Osteocyte (in vitro differentiated cells): ENCODE results near the gene THOC5. TPM values are rescaled to one million over a fixed set of nuclear protein-coding genes. Genes with fewer than 3 reads are reported as not detected.

ENCODE experiments used
- DNase-seq: peaks from one replicate; pipeline ENCODE4 v3.0.0; 2021; ENCODE audit warnings: mixed read lengths; ENCODE audit not compliant: unreplicated experiment; ENCODE audit errors: extremely low spot score
- H3K27ac Mint-ChIP-seq: one replicate; pipeline ENCODE4 v1.8.0; 2021; ENCODE audit warnings: mild to moderate bottlenecking, mixed read lengths; ENCODE audit not compliant: unreplicated experiment
- H3K27me3 Mint-ChIP-seq: one replicate; pipeline ENCODE4 v1.8.0; 2021; ENCODE audit warnings: mixed read lengths; ENCODE audit not compliant: unreplicated experiment
- H3K36me3 Mint-ChIP-seq: one replicate; pipeline ENCODE4 v1.8.0; 2021; ENCODE audit warnings: mixed read lengths; ENCODE audit not compliant: unreplicated experiment
- H3K4me1 Mint-ChIP-seq: one replicate; pipeline ENCODE4 v1.8.0; 2021; ENCODE audit warnings: mixed read lengths; ENCODE audit not compliant: unreplicated experiment
- H3K4me3 Mint-ChIP-seq: one replicate; pipeline ENCODE4 v1.8.0; 2021; ENCODE audit warnings: mild to moderate bottlenecking, moderate library complexity, mixed read lengths; ENCODE audit not compliant: unreplicated experiment
- H3K9me3 Mint-ChIP-seq: one replicate; pipeline ENCODE4 v1.8.0; 2021; ENCODE audit warnings: mixed read lengths; ENCODE audit not compliant: unreplicated experiment
- CTCF ChIP-seq: fragments of 200-600 bp; sonication (generic); IDR thresholded peaks from 2 replicates; pipeline ENCODE4 v1.5.0; 2021; ENCODE audit warnings: antibody characterized with exemption, mild to moderate bottlenecking, moderate library complexity
- total RNA-seq: library from RNA; stranded (reverse); gene quantifications from 2 replicates; pipeline ENCODE4 v1.2.1, GENCODE V29; 2021

THOC5 gene
- total RNA-seq, 1 donor from 2014 or later = 60.0 TPM

GRCh38 chr22:29518427-29518826 is 35.1 kb downstream of the THOC5 start:
- Mint-ChIP-seq H3K27me3 (no peaks in the 10 kb centered on the region), H3K4me1 (no peaks in the 10 kb centered on the region), H3K27ac (no peak overlapping the region)

GRCh38 chr22:29517215-29517908 is 36.2 kb downstream of the THOC5 start:
- no peaks in the 10 kb centered on the region for H3K4me1 Mint-ChIP-seq
- DNase-seq = no peak
- no peak overlapping the region for H3K27ac Mint-ChIP-seq
- H3K4me3 Mint-ChIP-seq = no peak overlapping the region
- H3K9me3 Mint-ChIP-seq = no peaks in the 10 kb centered on the region
- peaks cover 37% of the 10 kb centered on the region for H3K36me3 Mint-ChIP-seq
- TF ChIP-seq CTCF = no peak
- no peaks in the 10 kb centered on the region for H3K27me3 Mint-ChIP-seq

More at GRCh38 chr22:29518427-29518826, 35.1 kb downstream of the THOC5 start:
- Mint-ChIP-seq H3K36me3 (peaks cover 37% of the 10 kb centered on the region), H3K9me3 (no peaks in the 10 kb centered on the region), H3K4me3 (no peak overlapping the region)
- DNase-seq = no peak
- no peak for TF ChIP-seq CTCF

GRCh38 chr22:29512031-29512430 is 41.5 kb downstream of the THOC5 start:
- no peak for TF ChIP-seq CTCF
- Mint-ChIP-seq H3K27ac (no peak overlapping the region), H3K36me3 (peaks cover 41% of the 10 kb centered on the region), H3K9me3 (no peaks in the 10 kb centered on the region), H3K27me3 (no peaks in the 10 kb centered on the region), H3K4me1 (no peaks in the 10 kb centered on the region), H3K4me3 (no peak overlapping the region)
- no peak for DNase-seq

GRCh38 chr22:29511126-29511862 is 42.3 kb downstream of the THOC5 start:
- Mint-ChIP-seq H3K27me3 (no peaks in the 10 kb centered on the region), H3K27ac (no peak overlapping the region), H3K36me3 (peaks cover 40% of the 10 kb centered on the region), H3K4me1 (no peaks in the 10 kb centered on the region), H3K4me3 (no peak overlapping the region), H3K9me3 (no peaks in the 10 kb centered on the region)
- no peak for TF ChIP-seq CTCF
- DNase-seq = no peak

- no peaks in the 10 kb centered on the region for H3K9me3 Mint-ChIP-seq
- H3K27ac Mint-ChIP-seq = no peak overlapping the region
- H3K36me3 Mint-ChIP-seq = peaks cover 37% of the 10 kb centered on the region
- H3K27me3 Mint-ChIP-seq = no peaks in the 10 kb centered on the region
- H3K4me1 Mint-ChIP-seq = no peaks in the 10 kb centered on the region
- TF ChIP-seq CTCF = no peak
- DNase-seq = no peak
- no peak overlapping the region for H3K4me3 Mint-ChIP-seq
Measured at GRCh38 chr22:29510542-29510941, 43.0 kb downstream of the THOC5 start.
